ENCODE results near the gene PRDX3. TPM values are rescaled to one million over a fixed set of nuclear protein-coding genes. Genes with fewer than 3 reads are reported as not detected.
"Not testable (repeated sequence)": the region's sequence is repeated elsewhere in the genome, so short reads cannot be mapped to it uniquely, and the experiment has no call there.

The PRDX3 gene
- total RNA-seq, 2 experiments from 2014 or later: 121 to 122 TPM

- Mint-ChIP-seq H3K27me3 (no peaks in the 10 kb centered on the region), H3K27ac (no peak overlapping the region), H3K36me3 (ENCODE audit: low read depth) (peaks cover 39% of the 10 kb centered on the region), H3K4me3 (no peak overlapping the region), H3K9me3 (no peaks in the 10 kb centered on the region), H3K4me1 (peaks cover 3% of the 10 kb centered on the region)
- no peak for DNase-seq
- ChIA-PET CTCF (interaction anchor here (0.6 to 1.4 kb wide), 4 partner anchors 9 to 121 kb away, joined by 3 read pairs; no protein-coding TSS in a partner anchor), POLR2A (interaction anchor here (0.6 kb wide), 1 partner anchor 100 kb away, joined by 3 read pairs; no protein-coding TSS in a partner anchor)
These were observed 25.6 kb downstream of the PRDX3 start for GRCh38 chr10:119153041-119153440.

- H3K9me3 Mint-ChIP-seq: not testable (repeated sequence)
These were observed 27.0 kb downstream of the PRDX3 start for GRCh38 chr10:119151601-119152000.

DNA sequence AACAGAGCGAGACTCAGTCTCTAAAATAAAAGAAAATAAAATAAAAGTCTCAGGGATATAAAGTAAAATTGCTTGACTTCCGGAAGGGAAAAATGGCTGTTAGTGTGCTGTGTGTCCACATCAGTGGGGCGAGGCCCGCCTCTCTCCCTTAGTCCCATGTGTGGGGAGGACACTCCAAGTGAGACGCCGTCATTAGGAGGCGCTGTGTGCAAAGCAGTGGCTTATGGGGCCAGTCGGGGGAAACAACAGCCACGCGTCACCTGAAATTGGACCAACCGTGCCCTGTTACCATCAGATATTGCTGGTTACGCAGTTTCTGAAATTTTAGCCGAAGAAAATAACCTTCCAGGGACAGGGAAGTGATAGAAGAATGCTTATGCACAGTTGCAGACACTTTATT, 28.9 kb downstream of the PRDX3 start:
- DNase-seq: no peak
- Mint-ChIP-seq H3K27me3 (no peaks in the 10 kb centered on the region), H3K4me1 (no peaks in the 10 kb centered on the region), H3K9me3 (no peaks in the 10 kb centered on the region), H3K4me3 (no peak overlapping the region), H3K27ac (peak overlapping the region; percentile 75), H3K36me3 (ENCODE audit: low read depth) (peaks cover 19% of the 10 kb centered on the region)
- CTCF ChIA-PET: no interaction called here
- POLR2A ChIA-PET: no interaction called here

More at GRCh38 chr10:119151601-119152000, 27.0 kb downstream of the PRDX3 start:
- H3K36me3 Mint-ChIP-seq (ENCODE audit: low read depth): peaks cover 34% of the 10 kb centered on the region
- H3K27me3 Mint-ChIP-seq, H3K4me1 Mint-ChIP-seq, H3K4me3 Mint-ChIP-seq, POLR2A ChIA-PET, H3K27ac Mint-ChIP-seq, DNase-seq: not testable (repeated sequence)
- CTCF ChIA-PET: interaction anchor here (0.6 to 1.4 kb wide), 3 partner anchors 10 to 37 kb away, joined by 3 read pairs; no protein-coding TSS in a partner anchor

- ChIA-PET CTCF (interaction anchor here (0.9 kb wide), 1 partner anchor 57 kb away, joined by 4 read pairs; no protein-coding TSS in a partner anchor), POLR2A (no interaction called here)
- no peak for DNase-seq
- H3K27ac Mint-ChIP-seq: no peak overlapping the region
- no peaks in the 10 kb centered on the region for H3K27me3 Mint-ChIP-seq
- H3K36me3 Mint-ChIP-seq (ENCODE audit: low read depth): peaks cover 14% of the 10 kb centered on the region
- no peak overlapping the region for H3K4me3 Mint-ChIP-seq
- no peaks in the 10 kb centered on the region for H3K9me3 Mint-ChIP-seq
- H3K4me1 Mint-ChIP-seq: no peaks in the 10 kb centered on the region
These were observed 29.5 kb downstream of the PRDX3 start for GRCh38 chr10:119149157-119149556.

- peaks cover 11% of the 10 kb centered on the region for H3K4me1 Mint-ChIP-seq
- CTCF ChIA-PET: interaction anchor here (0.6 kb wide), 1 partner anchor 9 kb away, joined by 3 read pairs; no protein-coding TSS in a partner anchor
- peaks cover 16% of the 10 kb centered on the region for H3K36me3 Mint-ChIP-seq (ENCODE audit: low read depth)
- no peaks in the 10 kb centered on the region for H3K9me3 Mint-ChIP-seq
- no peak overlapping the region for H3K4me3 Mint-ChIP-seq
- H3K27me3 Mint-ChIP-seq: no peaks in the 10 kb centered on the region
- no peak for DNase-seq
- no peak overlapping the region for H3K27ac Mint-ChIP-seq
- POLR2A ChIA-PET: no interaction called here
These were observed 35.0 kb downstream of the PRDX3 start for GRCh38 chr10:119143657-119144056.

DNA sequence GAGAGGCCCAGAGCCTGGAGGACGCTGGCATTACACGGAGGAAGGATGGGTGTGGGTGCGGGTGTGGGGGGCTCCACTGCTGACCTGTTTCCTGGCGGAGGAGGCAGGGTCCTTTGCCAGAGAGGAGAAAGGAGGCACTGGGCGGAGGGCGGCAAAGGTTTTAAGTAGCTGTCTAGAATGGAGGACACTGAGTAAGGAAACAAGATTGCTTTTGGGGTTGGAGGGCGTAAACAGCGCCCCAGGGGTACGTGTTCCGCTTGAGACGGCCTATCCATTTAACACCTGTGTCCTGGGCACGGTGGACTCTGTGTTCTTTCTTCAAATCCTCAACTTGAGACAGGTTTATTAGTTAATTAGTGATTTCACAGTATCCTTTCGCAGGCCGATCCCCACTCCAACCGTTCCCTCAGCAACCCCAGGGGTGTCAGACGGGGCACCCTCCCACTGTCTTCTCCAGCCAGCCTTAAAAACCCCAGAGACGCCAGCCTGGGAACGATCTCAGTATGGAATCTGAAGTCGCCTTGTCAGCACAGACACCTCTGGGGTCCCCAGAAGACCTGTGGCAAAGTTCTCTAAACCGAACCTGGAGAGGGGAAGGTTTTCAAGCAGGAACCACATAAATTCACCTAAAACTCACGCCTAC, 37.9 kb downstream of the PRDX3 start:
- H3K36me3 Mint-ChIP-seq (ENCODE audit: low read depth): peaks cover 21% of the 10 kb centered on the region
- no peak overlapping the region for H3K4me3 Mint-ChIP-seq
- DNase-seq: no peak
- no peaks in the 10 kb centered on the region for H3K27me3 Mint-ChIP-seq
- ChIA-PET CTCF (interaction anchor here (0.6 kb wide), 1 partner anchor 8 kb away, joined by 3 read pairs; no protein-coding TSS in a partner anchor), POLR2A (no interaction called here)
- peaks cover 26% of the 10 kb centered on the region for H3K4me1 Mint-ChIP-seq
- no peaks in the 10 kb centered on the region for H3K9me3 Mint-ChIP-seq
- H3K27ac Mint-ChIP-seq: no peak overlapping the region

- POLR2A ChIA-PET: no interaction called here
These were observed 39.0 kb downstream of the PRDX3 start for GRCh38 chr10:119139464-119140067.

GRCh38 chr10:119138346-119139306, 40.0 kb downstream of the PRDX3 start:
- Mint-ChIP-seq H3K27ac (peak overlapping the region; percentile 75), H3K27me3 (no peaks in the 10 kb centered on the region), H3K4me1 (peaks cover 40% of the 10 kb centered on the region), H3K36me3 (ENCODE audit: low read depth) (peaks cover 32% of the 10 kb centered on the region), H3K9me3 (peaks cover 2% of the 10 kb centered on the region), H3K4me3 (no peak overlapping the region)
- ChIA-PET POLR2A (no interaction called here), CTCF (interaction anchor here (0.6 to 1.6 kb wide), 4 partner anchors 19 to 361 kb away, joined by 3 to 4 read pairs (median 3); no protein-coding TSS in a partner anchor)
- no peak for DNase-seq

More at GRCh38 chr10:119139464-119140067, 39.0 kb downstream of the PRDX3 start:
- Mint-ChIP-seq H3K27me3 (no peaks in the 10 kb centered on the region), H3K4me1 (peaks cover 33% of the 10 kb centered on the region), H3K4me3 (no peak overlapping the region), H3K9me3 (no peaks in the 10 kb centered on the region), H3K36me3 (ENCODE audit: low read depth) (peaks cover 28% of the 10 kb centered on the region), H3K27ac (peak overlapping the region; percentile 51)
- CTCF ChIA-PET: interaction anchor here (0.5 to 1.6 kb wide), 5 partner anchors 21 to 361 kb away, joined by 3 to 4 read pairs (median 3); no protein-coding TSS in a partner anchor
- DNase-seq: peak; percentile 57

- H3K27me3 Mint-ChIP-seq, POLR2A ChIA-PET, H3K27ac Mint-ChIP-seq, H3K4me3 Mint-ChIP-seq, H3K9me3 Mint-ChIP-seq, DNase-seq: not testable (repeated sequence)
- Mint-ChIP-seq H3K4me1 (peaks cover 48% of the 10 kb centered on the region), H3K36me3 (ENCODE audit: low read depth) (peaks cover 39% of the 10 kb centered on the region)
- CTCF ChIA-PET: interaction anchor here (0.9 to 1.6 kb wide), 2 partner anchors 23 to 71 kb away, joined by 3 to 4 read pairs; no protein-coding TSS in a partner anchor
These were observed 40.7 kb downstream of the PRDX3 start for GRCh38 chr10:119137878-119138277.

DNA sequence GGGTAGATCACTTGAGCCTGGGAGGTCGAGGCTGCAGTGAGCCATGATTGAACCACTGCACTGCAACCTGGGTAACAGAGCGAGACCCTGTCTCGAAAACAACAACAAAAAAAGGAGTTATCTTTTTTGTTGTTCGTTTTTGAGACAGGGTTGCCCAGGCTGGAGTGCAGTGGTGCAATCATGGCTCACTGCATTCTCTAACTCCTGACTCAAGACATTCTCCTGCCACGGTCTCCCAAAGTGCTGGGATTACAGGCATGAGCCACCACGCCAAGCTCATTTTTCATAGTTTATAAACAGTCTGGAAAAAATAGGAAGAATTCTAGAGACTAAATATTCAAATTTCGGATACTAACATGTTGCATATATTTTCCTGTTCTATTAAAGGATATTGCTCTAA, 42.5 kb downstream of the PRDX3 start:
- H3K36me3 Mint-ChIP-seq (ENCODE audit: low read depth): peaks cover 54% of the 10 kb centered on the region

GRCh38 chr10:119135513-119135881, 43.1 kb downstream of the PRDX3 start:
- CTCF ChIA-PET: interaction anchor here (0.6 to 1.1 kb wide), 3 partner anchors 9 to 71 kb away, joined by 3 to 5 read pairs (median 3); no protein-coding TSS in a partner anchor
- POLR2A ChIA-PET: no interaction called here
- no peaks in the 10 kb centered on the region for H3K27me3 Mint-ChIP-seq
- H3K36me3 Mint-ChIP-seq (ENCODE audit: low read depth): peaks cover 59% of the 10 kb centered on the region
- peak overlapping the region; percentile 7 for H3K4me3 Mint-ChIP-seq
- H3K4me1 Mint-ChIP-seq: peaks cover 70% of the 10 kb centered on the region
- H3K9me3 Mint-ChIP-seq: peaks cover 2% of the 10 kb centered on the region
- DNase-seq: no peak
- peak overlapping the region; percentile 57 for H3K27ac Mint-ChIP-seq

More for the DNA sequence above, 42.5 kb downstream of the PRDX3 start:
- ChIA-PET POLR2A (no interaction called here), CTCF (interaction anchor here (0.6 to 1.1 kb wide), 3 partner anchors 8 to 71 kb away, joined by 3 to 5 read pairs (median 3); no protein-coding TSS in a partner anchor)
- H3K9me3 Mint-ChIP-seq: peaks cover 2% of the 10 kb centered on the region
- H3K4me1 Mint-ChIP-seq: peaks cover 64% of the 10 kb centered on the region
- peak overlapping the region; percentile 37 for H3K4me3 Mint-ChIP-seq
- H3K27me3 Mint-ChIP-seq: no peaks in the 10 kb centered on the region
- peak overlapping the region; percentile 57 for H3K27ac Mint-ChIP-seq
- DNase-seq: no peak

DNA sequence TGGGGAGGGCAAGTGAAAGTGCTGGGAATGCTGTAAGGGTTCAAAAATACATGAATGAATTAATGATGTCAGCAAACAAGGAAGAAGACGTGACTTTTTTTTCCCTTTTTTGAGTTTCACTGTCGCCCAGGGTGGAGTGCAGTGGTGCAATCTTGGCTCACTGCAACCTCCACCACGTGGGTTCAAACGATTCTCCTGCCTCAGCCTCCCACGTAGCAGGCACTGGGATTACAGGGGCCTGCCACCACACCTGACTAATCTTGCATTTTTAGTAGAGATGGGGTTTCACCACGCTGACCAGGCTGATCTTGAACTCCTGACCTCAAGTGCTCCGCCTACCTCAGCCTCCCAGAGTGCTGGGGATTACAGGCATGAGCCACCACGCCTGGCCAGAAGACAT, 44.7 kb downstream of the PRDX3 start:
- Mint-ChIP-seq H3K4me3 (no peak overlapping the region), H3K27ac (peak overlapping the region; percentile 98), H3K4me1 (peaks cover 76% of the 10 kb centered on the region), H3K36me3 (ENCODE audit: low read depth) (peaks cover 67% of the 10 kb centered on the region), H3K9me3 (peaks cover 2% of the 10 kb centered on the region), H3K27me3 (no peaks in the 10 kb centered on the region)
- CTCF ChIA-PET: no interaction called here
- POLR2A ChIA-PET: no interaction called here
- DNase-seq: no peak
